ENCODE measurements around the gene ICAM5.
"Not testable (repeated sequence)": the region's sequence is repeated elsewhere in the genome, so short reads cannot be mapped to it uniquely, and the experiment has no call there.

ICAM5 gene

DNA sequence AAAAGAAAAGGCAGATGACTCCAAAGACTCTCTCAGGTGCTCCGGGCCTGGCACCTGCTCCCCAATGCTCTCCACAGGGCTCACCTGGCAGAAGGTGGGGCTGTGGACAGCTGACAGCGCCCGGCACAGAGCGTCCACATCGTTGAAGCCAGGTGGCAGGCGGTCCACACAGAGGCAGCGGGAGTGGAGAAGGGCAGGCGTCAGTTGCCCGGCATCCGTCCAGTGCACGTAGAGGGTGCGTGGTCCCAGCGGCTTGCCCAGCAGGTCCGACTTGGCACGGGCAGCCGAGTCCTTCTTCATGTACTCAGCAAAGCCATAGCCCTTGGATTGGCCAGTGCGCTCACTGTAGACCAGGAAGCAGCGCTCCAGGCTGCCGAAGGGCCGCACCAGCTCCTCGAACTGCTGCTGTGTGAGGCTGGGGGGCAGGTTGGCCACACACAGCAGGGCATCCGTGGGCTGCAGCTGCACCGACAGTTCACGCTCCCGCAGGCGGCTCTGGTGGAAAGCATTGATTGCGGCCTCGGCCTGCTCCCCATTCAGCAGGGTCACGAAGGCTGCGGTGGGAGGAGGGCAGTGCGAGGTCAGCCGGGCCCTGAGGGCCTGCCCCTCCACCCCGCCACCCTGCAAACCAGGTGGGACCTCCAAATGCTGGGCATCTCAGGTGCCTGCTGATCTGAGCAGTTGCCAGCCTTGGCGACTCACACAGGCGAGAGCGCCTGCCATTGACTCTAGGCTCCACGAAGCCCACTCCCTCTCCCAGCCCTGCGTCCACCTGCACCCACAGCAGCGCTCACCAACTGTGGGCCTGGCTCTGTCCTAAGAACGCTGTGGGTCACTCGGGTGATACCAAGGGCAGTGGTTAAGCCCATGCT lies 39.0 kb downstream of the ICAM5 start:
- CTCF ChIA-PET: no interaction called here
- Mint-ChIP-seq H3K36me3 (peaks cover 42% of the 10 kb centered on the region), H3K4me1 (peaks cover 26% of the 10 kb centered on the region), H3K27ac (no peak overlapping the region), H3K4me3 (no peak overlapping the region), H3K27me3 (no peaks in the 10 kb centered on the region), H3K9me3 (no peaks in the 10 kb centered on the region)
- no peak for DNase-seq

- peaks cover 43% of the 10 kb centered on the region for H3K36me3 Mint-ChIP-seq
- CTCF ChIA-PET: no interaction called here
These were observed 39.8 kb downstream of the ICAM5 start for GRCh38 chr19:10329555-10329954.

GRCh38 chr19:10332158-10332964 lies 42.6 kb downstream of the ICAM5 start:
- H3K4me1 Mint-ChIP-seq: peaks cover 48% of the 10 kb centered on the region
- H3K27me3 Mint-ChIP-seq: no peaks in the 10 kb centered on the region
- peak overlapping the region; percentile 93 for H3K27ac Mint-ChIP-seq
- H3K9me3 Mint-ChIP-seq: no peaks in the 10 kb centered on the region
- CTCF ChIA-PET: interaction anchor here (1.0 kb wide), 1 partner anchor 12 kb away, joined by 3 read pairs; no protein-coding TSS in a partner anchor
- DNase-seq: no peak
- H3K4me3 Mint-ChIP-seq: peak overlapping the region; percentile 95
- H3K36me3 Mint-ChIP-seq: peaks cover 47% of the 10 kb centered on the region

More at GRCh38 chr19:10329555-10329954, 39.8 kb downstream of the ICAM5 start:
- Mint-ChIP-seq H3K27ac (no peak overlapping the region), H3K4me1 (peaks cover 33% of the 10 kb centered on the region), H3K9me3 (no peaks in the 10 kb centered on the region), H3K4me3 (no peak overlapping the region), H3K27me3 (no peaks in the 10 kb centered on the region)
- DNase-seq: no peak

GRCh38 chr19:10332965-10333757 lies 43.4 kb downstream of the ICAM5 start, which contains the start of gene RAVER1:
TSS of gene RAVER1 (minus strand) at chr19:10333529. CDS start at chr19:10333507, 22 bp downstream.
- H3K9me3 Mint-ChIP-seq: no peaks in the 10 kb centered on the region
- CTCF ChIA-PET: interaction anchor here (1.0 to 1.1 kb wide), 4 partner anchors 12 to 62 kb away, joined by 3 to 9 read pairs (median 6); partner anchors contain the start of gene ICAM1

DNA sequence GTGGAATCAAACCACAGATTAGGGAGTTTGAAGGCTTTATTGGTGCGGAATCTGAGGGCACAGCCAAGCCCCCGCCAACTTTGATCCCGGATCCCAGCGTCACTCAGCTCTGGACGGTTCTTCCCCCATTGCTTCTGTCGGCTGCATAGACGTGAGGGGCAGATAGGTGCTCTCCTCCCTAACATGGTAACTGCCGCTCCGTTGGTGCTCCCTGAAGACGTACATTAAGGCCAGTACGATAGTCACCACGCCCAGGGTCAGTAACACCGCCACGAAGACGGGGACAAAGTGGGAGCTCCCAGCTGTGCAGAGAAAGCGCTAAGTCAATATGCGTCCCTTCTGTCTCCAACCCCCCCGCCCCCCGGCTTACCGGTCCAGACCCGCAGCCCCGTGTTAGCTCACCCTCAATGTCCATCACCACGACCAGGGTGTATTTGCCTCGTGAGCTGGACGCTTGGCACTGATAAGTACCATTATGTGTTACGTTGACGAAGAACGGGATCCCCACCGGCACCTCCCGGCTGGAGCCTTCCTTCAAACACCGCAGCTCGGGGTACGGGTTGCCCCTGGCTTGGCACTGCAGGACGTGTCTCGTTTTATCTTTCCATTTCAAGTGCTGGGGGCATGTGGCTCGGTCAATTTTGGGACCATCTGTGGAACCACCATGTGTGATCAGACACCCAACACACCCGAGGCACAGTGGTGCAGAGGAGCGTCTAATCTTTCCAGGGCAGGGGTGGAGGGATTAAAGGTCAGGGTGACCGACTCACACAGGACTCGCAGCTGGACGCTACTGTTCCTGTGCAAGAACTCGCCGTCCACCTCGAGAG lies 44.2 kb downstream of the ICAM5 start:
- CTCF ChIA-PET: interaction anchor here (1.0 to 1.1 kb wide), 4 partner anchors 11 to 63 kb away, joined by 3 to 9 read pairs (median 6); partner anchors contain the start of gene ICAM1
- Mint-ChIP-seq H3K4me1 (peaks cover 58% of the 10 kb centered on the region), H3K36me3 (peaks cover 51% of the 10 kb centered on the region), H3K4me3 (peak overlapping the region; percentile 95), H3K27ac (peak overlapping the region; percentile 93), H3K27me3 (no peaks in the 10 kb centered on the region), H3K9me3 (no peaks in the 10 kb centered on the region)
- no peak for DNase-seq

More at GRCh38 chr19:10332965-10333757, 43.4 kb downstream of the ICAM5 start, which contains the start of gene RAVER1:
- no peaks in the 10 kb centered on the region for H3K27me3 Mint-ChIP-seq
- H3K27ac Mint-ChIP-seq: peak within 1 kb of the TSS; percentile 93
- DNase-seq: peak; percentile 99
- peak within 1 kb of the TSS; percentile 95 for H3K4me3 Mint-ChIP-seq
- peaks cover 47% of the 10 kb centered on the region for H3K36me3 Mint-ChIP-seq
- H3K4me1 Mint-ChIP-seq: peaks cover 50% of the 10 kb centered on the region

- Mint-ChIP-seq H3K4me1 (peaks cover 63% of the 10 kb centered on the region), H3K27me3 (no peaks in the 10 kb centered on the region), H3K9me3 (no peaks in the 10 kb centered on the region), H3K4me3 (no peak overlapping the region), H3K36me3 (peaks cover 50% of the 10 kb centered on the region), H3K27ac (no peak overlapping the region)
- CTCF ChIA-PET: no interaction called here
- DNase-seq: peak; percentile 54
These were observed 45.0 kb downstream of the ICAM5 start for GRCh38 chr19:10334588-10335351.

- Mint-ChIP-seq H3K36me3 (peaks cover 43% of the 10 kb centered on the region), H3K27ac (no peak overlapping the region), H3K27me3 (no peaks in the 10 kb centered on the region), H3K4me3 (no peak overlapping the region), H3K9me3 (no peaks in the 10 kb centered on the region), H3K4me1 (peaks cover 65% of the 10 kb centered on the region)
- CTCF ChIA-PET: no interaction called here
- no peak for DNase-seq
These were observed 45.7 kb downstream of the ICAM5 start for GRCh38 chr19:10335352-10335985.

DNA sequence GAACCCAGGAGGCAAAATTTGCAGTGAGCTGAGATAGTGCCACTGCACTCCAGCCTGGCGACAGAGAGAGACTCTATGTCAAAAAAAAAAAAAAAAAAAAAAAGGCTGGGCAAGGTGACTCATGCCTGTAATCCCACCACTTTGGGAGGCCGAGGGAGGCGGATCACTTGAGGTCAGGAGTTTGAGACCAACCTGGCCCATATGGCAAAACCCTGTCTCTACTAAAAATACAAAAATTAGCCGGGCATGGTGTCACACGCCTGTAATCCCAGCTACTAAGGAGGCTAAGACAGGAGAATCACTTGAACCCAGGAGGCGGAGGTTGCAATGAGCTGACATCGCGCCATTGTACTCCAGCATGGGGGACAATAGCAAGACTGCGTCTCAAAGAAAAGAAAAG lies 47.0 kb downstream of the ICAM5 start:
- DNase-seq, H3K27ac Mint-ChIP-seq, H3K4me3 Mint-ChIP-seq, H3K9me3 Mint-ChIP-seq, H3K27me3 Mint-ChIP-seq: not testable (repeated sequence)
- Mint-ChIP-seq H3K36me3 (peaks cover 43% of the 10 kb centered on the region), H3K4me1 (peaks cover 68% of the 10 kb centered on the region)
- CTCF ChIA-PET: interaction anchor here (1.1 kb wide), 1 partner anchor 22 kb away, joined by 3 read pairs; no protein-coding TSS in a partner anchor

- CTCF ChIA-PET: no interaction called here
- DNase-seq: no peak
- Mint-ChIP-seq H3K36me3 (peaks cover 27% of the 10 kb centered on the region), H3K9me3 (no peaks in the 10 kb centered on the region), H3K4me3 (peak overlapping the region; percentile 98), H3K4me1 (peaks cover 48% of the 10 kb centered on the region), H3K27me3 (no peaks in the 10 kb centered on the region), H3K27ac (peak overlapping the region; percentile 91)
These were observed 49.2 kb downstream of the ICAM5 start for GRCh38 chr19:10338940-10339339.

DNA sequence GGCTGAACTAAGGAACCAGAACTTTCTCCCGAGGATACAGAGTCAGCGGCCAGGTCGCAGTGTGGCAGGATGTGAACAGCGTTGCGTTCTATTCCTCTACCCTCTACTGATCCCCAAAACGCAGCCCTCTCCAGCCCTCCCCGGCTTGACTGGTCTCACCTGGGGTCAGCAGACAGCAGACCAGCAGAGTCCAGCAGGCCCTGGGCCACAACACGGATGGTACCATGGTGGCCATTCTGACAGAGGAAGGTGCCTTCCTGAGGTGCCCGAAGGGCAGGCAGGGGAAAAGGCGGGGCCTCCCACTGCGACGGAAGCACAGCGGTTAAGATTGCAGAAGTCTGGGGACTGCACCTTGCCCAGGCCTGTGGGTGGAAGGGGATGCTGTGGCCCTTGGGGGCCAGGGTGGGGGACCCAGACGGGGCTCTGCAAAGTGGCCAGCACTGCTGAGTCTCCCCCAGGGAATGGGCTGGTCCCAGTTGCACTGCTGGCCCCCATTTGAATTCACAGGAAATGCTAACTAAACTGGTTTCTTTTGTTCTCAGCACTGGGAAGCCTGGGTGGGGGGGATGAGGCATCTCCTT lies 49.7 kb downstream of the ICAM5 start, which contains the start of gene ICAM3:
Gene ICAM3, minus strand, starts transcription at position 245 of the 581 bp plus-strand sequence. Its CDS starts 10 bp downstream, at position 235.
- Mint-ChIP-seq H3K4me1 (peaks cover 43% of the 10 kb centered on the region), H3K36me3 (peaks cover 23% of the 10 kb centered on the region), H3K9me3 (no peaks in the 10 kb centered on the region), H3K27me3 (no peaks in the 10 kb centered on the region), H3K27ac (peak within 1 kb of the TSS; percentile 91), H3K4me3 (peak within 1 kb of the TSS; percentile 98)
- peak; percentile 80 for DNase-seq
- CTCF ChIA-PET: no interaction called here

GRCh38 chr19:10339977-10340376 lies 50.2 kb downstream of the ICAM5 start:
- CTCF ChIA-PET: interaction anchor here (0.5 to 0.8 kb wide), 2 partner anchors 9 to 42 kb away, joined by 3 read pairs; no protein-coding TSS in a partner anchor
- no peaks in the 10 kb centered on the region for H3K9me3 Mint-ChIP-seq
- peak overlapping the region; percentile 98 for H3K4me3 Mint-ChIP-seq

More at GRCh38 chr19:10339977-10340376, 50.2 kb downstream of the ICAM5 start:
- peaks cover 19% of the 10 kb centered on the region for H3K36me3 Mint-ChIP-seq
- peaks cover 39% of the 10 kb centered on the region for H3K4me1 Mint-ChIP-seq
- H3K27ac Mint-ChIP-seq: peak overlapping the region; percentile 91
- no peak for DNase-seq
- no peaks in the 10 kb centered on the region for H3K27me3 Mint-ChIP-seq
